NCI-H2107 treated with DMSO at 0.1 percent for 48 hours (cell line): ENCODE results near the gene PATZ1.

Experiments used
- DNase-seq: peaks from one replicate; lab custom pipeline; 2025; ENCODE audit not compliant: unreplicated experiment; lab: John Stamatoyannopoulos, UW

PATZ1 gene

DNA sequence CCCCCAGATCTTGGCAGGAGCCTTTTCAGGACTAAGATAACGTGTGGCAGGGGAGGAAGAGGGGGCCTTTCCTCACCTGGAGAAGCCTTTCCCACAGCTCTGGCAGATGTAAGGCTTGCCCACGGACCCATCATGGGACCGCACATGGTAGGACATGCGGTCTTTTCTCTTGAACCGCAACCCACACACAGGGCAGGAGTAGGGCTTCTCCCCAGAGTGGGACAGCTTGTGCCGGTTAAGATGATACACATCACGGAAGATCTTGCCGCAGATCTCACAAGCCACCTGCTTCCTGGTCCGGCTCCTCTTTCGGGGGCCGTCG lies 1.9 kb downstream of the PATZ1 start:
- DNase-seq, result no peak

DNA sequence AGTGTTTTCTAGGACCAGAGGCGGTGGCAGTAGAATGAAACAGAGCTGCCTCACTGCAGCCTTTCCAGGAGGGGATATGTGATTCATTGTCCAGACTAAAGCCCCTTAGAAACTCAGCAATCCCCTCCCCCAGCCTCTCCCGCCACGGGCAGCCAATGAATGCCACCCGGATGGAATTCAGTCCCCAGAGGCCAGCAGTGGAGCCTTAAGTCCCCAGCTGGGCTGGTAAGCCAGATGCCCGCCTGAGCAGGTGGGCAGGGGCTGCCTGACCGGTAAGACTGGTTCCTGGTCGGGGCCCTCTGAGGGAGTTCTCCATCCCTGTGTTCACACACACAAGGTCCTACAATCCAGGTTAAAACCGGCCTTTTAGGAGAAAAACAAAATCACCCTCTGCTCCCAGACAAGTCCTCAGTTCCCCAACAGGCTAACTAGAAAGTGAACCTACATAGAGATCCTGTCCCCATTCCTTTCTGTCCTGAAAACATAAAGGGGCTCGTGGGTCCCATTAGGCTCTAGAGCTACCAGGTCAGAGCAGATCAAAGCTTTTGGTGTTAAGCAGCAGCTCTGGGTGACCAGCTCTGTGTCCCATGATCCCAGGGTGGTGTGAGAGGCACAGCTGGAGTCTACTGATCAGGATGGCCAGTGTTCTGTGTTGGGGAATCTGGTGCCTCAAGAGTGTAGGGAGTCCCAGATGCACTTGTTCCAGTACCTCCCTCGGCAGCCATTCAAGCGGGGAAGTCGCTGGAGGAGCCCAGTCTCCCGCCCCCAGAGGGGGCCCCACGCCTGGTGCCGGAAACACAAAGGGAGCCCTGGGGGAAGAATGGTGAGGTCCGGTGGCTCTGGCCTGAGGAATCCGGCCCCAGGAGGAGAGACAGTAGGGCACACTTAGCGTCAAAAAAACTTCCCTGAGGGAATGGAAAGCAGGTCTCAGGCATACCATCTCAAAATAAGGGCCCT lies 2.6 kb downstream of the PATZ1 start:
- DNase-seq, result peak; percentile 11

DNA sequence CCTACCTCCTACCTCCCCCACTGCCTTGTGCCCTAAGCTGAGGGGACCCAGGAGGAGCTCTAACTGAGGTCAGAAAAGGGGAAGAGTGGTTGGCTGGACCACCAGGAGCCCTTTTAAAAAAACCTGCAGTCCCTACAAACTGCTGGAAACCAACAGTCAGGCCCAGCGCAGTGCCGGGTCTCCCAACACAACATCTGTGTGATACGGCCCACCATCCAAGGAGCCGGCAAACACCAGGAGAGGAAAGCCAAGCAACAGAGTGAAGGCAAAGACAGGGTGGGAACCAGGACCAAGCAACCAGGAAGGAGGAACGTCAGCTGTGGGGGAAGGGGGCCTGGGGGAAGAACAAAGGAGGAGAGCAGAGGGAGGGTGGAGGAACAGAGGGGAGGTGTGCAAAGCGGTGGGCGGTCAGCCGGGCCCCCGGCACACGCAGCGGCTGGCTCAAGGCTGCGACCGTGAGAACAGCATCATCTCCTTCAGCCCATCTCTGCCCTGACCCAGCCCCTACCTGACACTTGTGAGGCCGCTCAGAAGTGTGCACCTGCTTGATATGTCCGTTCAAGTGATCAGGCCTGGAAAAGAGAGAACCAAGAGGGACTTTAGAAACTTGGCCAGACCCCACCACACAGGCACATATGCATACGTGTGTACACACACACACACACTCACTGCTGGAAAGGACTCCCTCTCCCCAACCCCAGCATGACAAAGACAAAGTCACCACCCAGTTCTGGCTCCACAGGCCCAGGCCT lies 3.6 kb downstream of the PATZ1 start:
- no peak for DNase-seq

DNA sequence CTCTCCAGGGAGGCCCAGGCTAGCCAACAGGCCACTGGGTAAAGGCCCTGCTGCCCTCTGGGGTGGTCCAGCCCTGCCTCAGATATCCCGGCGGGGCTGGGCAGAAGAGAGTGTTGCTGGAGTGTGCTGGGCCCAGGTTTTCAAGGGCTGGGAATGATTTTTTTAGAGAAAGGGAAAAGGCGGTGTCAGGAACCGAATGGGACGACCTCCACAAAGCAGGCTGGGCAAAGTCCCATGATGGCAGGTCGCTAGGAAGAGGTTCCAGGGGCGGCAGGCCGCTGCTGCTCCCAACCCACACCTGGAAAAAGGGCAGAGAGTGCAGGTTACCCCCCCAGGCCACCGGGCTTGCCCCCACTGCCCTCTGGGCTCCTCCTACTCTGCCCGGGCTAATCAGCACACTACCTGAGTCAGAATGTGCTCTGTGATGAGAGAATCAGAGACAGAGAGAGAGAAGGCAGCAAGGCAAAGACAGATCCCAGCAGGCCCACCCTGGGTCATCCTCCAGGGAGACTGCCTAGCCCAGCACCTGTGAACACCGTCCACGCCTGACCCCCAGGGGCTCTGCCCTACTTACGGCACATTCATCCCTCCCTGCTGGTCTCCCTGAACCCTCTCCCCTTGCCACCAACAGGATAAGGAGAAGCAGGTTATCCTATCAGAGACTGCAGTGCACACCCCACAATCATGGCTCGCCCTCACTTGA lies 4.6 kb downstream of the PATZ1 start:
- DNase-seq, result no peak

DNA sequence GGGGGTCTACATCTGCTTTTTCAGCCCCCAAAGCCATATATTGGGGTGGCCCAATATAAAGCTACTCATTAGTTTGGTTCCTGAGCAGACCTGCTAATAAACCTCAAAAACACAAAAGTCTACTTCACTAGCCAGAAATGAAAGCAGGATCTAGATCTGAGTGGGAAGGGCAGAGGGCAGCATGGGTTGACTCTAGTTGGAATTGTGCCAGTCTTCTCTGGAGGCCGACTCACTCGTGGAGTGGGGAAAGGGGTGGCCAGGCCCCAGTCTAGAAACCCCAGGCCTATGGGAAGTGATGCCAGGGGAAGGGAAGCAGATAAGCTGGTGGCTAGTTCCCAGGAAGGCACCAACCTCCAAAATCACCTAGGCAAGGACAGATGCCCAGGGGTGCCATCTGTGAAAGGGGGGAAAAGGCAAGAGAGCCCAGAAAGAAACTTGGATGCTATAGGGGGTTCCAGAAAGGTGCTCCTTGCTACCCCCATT lies 5.3 kb downstream of the PATZ1 start:
- DNase-seq, result no peak

DNA sequence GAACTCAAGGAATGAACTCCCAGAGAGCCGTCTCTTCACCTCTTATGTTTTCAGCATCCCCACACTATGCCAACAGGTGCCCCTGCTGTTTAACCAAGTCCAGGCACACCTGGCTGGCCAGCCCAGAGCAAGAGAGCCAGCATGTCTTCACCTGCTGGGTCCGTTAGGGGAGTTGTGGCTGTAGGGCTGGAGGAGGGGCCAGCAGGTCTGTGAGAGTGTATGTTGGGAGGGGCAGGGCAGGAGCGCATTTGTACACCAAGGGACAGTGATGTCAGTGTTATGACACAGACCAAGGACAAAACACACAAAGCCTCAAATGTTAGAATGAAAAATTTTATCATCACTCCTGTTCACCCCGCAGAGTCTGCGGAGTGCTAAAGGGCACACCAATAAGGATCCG lies 5.8 kb downstream of the PATZ1 start:
- no peak for DNase-seq

DNA sequence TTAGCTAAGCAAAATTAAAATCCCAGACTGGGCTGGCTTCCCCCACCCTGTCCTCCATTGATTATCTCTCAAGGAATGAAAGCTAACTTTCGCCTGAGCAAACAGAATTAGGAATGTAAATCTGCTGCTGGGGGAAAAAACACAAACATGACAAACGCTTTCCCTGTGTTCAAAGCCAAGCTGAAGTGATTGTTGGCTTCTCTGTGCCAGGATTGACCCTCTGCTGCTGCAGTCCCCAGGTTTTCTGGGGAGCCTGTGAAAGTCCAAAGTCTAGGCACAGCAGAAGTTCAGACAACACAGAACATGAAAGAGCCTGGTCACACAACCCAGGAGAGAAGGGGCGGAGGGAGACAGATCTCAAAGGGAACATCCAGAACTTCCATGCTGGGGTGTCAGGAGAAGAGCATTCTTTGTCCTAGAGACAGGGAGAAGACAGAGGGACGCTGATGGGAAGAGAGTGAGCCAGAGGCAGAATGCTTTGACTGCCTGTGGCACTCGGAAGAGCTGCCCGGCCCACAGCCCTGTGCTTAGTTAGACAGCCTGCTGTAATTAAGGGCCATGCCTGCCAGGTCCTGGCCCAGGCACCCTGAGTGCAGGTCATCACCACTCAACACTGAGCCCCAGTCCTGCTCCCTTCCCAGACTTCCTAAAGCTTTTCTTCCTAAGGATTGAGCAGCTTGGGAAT lies 6.9 kb downstream of the PATZ1 start:
- no peak for DNase-seq

DNA sequence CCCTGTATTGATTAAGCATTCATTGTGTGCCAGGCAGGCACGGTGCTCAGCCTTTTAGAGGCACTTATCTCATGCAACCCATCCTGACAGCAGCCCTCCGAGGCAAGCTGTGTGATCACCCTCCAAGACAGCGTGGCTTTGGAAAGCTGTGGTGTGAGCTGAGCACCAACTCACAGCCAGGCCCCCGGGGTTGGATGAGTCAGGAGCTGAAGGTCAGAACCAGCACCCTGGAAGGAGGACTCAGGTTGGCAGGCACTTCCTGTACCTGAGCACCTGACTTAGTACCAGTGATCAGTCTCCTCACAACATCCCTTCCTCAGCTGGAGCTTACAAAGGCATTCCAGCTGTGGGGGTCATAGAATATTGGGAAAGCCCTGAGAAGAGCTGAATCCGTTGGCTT lies 9.0 kb downstream of the PATZ1 start:
- DNase-seq, result no peak

DNA sequence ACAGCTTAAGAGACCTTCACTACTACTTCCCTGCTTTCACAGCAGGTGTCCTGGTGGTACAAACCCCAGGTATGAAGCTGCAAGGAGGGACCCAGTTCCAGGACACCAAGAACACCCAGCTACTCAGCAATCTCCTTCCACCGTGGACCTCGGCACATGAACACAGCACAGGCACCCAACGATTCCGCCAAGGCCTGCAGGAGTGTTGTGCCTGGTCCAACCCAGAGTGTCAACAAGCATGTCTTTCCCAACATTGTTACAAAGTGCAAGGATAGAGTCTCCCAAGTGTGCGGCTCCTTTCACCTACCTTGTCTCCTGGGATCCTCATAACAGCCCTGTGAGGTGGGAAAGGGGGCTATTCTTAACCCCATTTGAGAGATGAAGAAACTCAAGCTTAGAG lies 11.8 kb downstream of the PATZ1 start:
- no peak for DNase-seq

DNA sequence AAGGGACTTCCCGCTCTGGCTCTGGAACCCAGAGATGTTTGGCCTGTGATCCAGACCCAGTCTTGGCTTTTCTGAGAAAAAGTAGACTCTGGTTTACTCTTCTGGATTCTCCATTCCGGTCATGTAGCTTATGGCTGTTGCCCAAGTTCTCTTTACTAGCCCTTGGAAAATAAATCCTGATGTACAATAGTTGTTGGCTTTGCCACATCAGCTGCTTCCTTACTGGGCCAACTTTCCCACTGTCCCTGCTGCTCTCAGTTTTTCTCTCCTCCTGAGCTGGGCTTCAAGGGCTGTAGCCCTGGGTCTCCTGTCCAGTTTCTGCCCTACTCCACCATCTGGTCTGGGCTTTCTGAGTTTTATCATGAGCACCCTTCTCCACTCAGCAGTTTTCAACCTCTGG lies 12.5 kb downstream of the PATZ1 start:
- DNase-seq, result no peak

DNA sequence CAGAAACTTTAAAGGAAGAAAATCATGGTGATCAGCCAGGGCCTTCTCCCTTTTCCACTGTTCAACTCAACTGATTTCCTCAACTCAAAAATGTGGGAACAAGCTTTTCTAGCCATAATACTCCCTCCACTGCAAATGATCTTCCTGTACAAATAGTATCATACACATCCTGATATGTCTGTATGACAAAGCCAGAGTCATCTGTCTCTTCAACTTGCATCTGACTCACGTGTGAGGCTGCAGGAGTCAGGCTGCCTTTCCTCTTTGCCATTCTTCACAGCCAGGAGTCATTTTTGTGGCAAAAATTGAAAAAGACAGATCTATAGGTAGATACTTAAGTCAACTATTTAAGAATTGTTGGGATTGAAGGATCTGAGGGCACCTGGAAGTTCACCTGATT lies 13.3 kb downstream of the PATZ1 start:
- DNase-seq, result no peak

DNA sequence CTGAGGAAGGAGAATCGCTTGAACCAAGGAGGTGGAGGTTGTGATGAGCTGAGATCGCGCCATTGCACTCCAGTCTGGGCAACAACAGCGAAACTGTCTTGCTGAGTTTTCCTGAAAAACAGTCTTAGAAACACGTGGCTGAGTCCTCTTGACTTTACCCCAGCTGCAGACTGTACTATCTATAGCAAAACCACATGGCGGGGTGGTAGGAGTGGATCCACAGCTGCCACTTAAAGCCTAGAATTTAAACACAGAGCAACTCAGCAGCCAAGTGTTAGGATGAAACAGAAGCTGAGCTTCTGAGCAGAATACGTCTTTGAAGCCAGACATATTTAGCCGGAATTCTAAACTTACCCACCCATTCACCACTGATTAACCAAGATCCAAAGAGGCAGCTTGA lies 14.1 kb downstream of the PATZ1 start:
- no peak for DNase-seq

DNA sequence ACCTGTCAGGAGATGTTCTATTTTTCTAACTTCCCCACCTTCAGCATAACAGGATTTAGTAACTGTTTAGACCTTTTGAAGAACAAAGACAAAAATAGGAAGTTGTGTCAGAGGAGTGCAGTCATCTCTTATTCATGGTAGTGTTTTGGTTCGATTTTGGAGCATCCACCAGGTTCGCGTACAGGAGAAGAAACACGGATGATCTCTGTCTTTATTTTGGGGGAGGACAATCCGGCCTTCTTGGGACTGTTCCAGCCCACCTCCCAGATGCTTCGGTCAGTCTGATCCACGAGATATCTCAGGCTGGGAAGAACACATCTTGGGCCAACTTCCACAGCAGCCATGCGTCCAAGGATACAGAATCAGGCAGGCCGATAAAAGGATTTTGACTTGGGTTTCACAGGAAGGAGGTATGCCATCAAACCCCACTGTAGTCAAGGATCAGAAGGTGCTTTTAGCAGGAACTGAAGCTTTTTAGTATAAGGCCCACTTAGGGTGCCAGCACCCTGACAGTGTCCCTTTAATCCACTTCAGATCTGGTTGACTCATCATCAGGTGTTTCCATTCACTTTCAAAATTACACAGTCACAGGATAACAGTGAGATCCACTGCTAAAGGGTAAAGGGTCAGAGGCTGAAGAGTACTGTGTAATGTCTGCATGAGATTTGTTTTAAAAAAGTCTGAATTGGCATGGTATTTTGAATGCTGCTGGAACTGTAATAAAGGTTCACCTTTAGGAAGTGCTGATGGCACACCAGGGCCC lies 16.5 kb downstream of the PATZ1 start:
- DNase-seq, result no peak

DNA sequence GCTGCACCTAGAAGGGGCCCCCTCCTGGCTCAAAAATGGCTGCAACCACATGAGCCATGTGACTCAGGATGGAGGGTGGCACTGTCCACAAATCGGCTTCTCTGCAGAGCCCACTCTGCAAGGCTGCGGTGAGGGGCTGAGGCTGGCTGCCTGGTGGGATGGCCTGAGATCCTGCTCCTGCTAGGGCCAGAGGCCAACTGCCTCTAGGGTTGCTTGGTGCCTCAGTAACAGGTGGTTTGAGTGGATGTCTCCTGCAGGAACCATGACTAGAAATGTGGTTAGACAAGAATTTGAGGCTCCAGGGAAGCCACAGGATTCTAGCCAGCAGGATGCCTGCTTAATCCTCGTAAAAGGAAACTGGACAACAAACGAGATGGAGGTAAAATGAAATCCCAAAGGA lies 17.1 kb downstream of the PATZ1 start:
- no peak for DNase-seq

DNA sequence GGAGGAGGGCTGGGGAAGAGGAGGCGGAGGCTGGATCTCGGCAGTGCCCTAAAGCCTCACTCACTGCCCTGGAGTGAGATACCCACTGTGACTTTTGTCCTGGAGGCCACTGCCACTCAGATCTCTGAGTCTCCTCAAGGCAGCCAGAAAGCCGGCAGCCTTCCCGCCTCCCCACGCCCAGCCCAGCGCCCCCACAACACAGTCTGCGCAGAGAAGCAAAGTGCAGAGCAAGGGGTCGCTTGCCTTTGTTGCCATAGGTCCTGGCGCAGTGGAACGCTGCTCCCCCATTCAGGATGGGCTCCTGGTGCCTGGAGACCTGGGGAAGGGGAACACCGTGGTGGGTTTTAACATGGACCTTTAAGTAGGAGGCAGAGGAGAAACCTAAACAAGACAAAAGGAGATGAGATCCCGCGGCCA lies 17.6 kb downstream of the PATZ1 start:
- DNase-seq, result no peak

DNA sequence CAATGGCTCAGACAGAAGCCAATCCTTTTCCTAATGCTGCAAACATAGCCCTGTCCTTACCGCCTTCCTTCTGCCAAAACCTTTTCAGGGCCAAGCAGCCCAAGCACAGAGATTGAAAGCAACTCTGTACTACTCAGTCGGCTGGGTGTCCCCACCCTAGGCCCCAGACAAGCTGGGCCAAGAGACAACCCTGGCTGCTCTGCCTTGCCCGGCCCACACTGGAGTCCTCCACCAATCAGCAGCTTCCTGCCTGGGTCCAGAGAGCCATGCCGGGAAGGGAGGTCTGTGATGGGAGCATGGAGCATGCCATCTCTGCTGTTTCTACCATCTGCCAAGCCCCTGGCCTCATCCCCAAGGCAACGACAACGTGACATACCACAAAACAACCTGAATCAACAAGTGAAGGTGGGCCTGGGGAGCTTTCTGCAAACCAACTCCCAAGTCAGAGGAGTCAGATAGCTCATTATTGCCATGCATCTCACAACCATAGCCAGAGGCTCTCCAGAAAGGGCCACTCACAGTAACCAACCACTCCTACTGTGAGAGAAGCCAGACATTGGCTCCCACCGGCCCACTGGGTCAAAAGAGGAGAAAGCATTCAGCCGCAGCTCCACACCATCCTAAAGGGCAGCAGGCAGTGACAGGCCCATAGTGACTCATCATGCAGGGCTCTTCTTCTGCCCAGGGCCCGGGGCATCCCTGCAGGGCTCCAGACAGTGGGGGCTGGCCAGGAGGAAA lies 18.2 kb downstream of the PATZ1 start:
- DNase-seq, result no peak

DNA sequence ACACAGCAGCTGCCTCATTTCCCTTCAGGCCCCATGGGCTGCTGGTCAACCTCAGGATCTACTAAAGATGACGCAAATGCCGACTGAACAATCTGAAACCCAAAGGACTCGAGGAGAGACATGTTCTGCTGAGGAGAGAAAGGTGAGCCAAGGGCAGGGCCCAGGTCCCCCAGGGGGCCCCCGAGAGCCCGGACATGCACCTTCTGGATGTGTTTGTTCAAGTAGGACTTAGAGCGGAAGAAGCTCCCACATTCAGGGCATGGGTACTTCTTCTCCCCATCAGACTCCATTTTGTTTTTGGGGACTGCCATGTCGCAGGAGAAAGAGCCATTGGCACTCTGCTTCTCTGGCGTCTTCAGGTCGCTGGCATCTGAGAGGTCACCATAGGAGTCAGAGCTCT lies 19.3 kb downstream of the PATZ1 start:
- DNase-seq, result no peak

DNA sequence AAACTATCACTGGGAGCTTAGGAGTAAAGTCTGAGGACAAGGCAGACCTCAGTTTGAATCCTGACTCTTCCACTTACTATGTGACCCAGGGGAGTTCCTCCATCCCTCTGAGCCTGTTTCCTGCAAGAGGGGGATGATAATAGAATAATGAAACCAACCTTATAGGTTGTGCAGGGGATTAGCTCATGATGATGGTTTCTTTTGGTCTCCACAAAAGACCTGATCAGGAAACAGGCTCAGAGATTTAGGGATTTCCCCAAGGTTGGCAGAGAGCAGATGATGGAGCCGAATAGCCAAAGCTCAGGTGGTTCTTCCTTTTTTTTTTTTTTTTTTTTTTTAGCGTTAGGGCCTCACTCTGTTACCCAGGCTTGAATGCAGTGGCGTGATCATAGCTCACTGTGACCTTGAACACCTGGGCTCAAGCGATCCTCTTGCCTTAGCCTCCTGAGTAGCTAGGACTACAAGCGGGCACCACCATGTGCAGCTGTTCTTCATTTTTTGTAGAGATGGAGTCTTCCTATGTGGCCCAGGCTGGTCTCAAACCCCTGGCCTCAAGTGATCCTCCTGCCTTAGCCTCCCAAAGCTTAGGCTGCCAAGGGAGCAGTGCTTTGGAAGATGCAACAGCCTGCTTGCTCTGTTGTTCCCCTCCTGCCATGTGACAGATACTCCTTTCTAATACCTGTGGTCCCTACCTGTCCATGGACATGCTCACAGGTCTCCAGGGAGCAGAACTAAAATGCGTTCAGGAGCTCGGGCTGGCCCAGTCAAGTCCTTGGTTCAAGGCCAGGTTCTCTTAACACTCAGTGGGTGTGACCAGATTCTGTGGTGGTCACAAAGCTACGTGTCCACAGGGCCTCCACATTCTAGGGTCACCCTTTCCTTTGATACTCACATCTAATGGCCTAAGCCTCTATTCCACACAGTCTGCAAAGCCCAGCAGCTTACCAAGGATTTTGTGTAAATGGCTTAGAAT lies 22.3 kb downstream of the PATZ1 start:
- DNase-seq, result no peak

DNA sequence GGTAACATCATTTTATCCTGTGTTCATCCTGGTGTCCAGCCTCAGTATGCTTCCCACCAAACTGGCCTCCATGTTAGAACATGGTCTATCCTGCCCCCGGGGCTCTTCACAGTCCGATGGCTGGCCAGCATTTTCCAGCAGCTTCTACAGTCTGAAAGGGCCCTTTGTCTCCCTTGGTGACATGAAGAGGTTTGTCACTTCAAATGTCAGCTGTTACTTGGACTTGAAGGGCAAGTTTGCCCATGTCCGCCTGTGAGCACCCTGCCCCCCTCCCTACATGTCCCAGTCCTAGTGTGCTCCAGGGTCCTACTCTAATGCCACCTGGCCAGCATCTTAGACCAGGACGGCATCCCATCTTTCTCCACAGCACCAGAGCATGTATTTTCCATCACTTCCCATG lies 24.7 kb downstream of the PATZ1 start:
- no peak for DNase-seq
